GM19397 (cell line): ENCODE measurements around the gene MAD2L2.

Source experiments
- ATAC-seq: cut with Tn5 transposase; IDR thresholded peaks from one replicate; pipeline ENCODE4 v1.9.1; 2021; ENCODE audit warnings: mild to moderate bottlenecking, moderate library complexity; ENCODE audit not compliant: unreplicated experiment

The MAD2L2 gene

DNA sequence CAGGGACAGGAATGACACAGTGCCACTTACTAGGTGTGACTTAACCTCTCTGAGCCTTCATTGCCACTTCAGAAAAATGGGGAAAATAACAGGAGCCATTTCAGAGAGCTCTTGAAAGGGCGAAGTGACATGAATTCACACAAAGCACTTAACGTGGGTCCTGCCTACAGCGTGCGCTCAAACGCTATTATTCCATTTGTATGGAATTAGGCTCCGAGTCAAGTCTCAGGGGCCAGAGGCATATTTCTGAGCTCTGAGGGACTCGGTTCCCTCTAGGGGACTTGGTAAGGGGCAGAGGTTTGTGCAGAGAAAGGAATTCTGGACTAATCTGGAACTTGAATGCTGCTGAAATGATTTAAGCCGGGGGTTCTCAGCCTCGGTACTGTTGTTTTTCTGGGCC is 24.6 kb upstream of the MAD2L2 start:
- no peak for ATAC-seq

GRCh38 chr1:11704691-11705475 is 23.9 kb upstream of the MAD2L2 start:
- ATAC-seq = no peak

GRCh38 chr1:11704194-11704529 is 23.2 kb upstream of the MAD2L2 start:
- ATAC-seq = no peak

DNA sequence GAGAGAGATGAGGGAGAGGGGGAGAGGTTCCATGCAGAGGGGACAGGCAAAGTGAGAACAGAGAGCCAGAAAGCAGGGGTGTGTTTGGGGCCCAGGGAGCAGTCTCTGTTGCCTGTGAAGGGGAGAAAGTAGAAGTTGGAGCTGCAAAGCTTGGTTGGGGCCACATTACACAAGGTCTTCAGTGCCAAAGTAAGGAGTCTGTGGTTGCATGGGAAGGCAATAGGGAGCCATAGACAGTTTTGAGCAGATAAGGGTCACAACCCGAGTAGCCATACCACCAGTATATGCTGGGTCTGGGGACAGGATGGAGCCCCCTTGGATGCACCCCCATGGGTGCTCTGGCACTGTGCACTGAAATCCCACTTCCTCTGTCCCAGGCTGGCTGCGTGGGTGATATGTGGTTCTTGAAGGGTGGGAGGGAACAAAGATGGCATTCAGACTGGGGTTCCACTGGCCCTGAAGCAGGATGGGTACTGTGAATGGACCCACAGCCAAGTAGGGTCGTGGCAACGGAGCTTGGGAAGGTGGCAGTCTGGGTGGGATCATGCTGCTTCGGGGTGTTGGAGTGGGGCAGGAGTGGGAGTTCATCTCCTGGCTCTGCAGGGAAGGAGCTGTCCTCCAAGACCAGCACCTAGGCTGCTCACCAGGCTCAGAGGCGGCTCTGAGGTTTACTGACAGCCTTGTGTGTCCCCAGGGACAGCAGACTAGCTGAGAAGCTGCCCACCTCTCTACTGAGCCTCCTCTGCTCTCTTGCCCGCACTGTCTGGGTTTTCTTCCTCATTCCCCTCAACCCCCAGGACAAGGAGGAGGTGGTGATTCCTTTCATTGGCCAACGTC is 22.6 kb upstream of the MAD2L2 start:
- no peak for ATAC-seq

GRCh38 chr1:11701981-11702803 is 21.2 kb upstream of the MAD2L2 start:
- ATAC-seq = no peak

GRCh38 chr1:11701551-11701961 is 20.6 kb upstream of the MAD2L2 start:
- no peak for ATAC-seq

GRCh38 chr1:11700601-11701467 is 19.9 kb upstream of the MAD2L2 start:
- ATAC-seq = no peak

GRCh38 chr1:11697893-11698210 is 16.9 kb upstream of the MAD2L2 start:
- ATAC-seq = no peak

DNA sequence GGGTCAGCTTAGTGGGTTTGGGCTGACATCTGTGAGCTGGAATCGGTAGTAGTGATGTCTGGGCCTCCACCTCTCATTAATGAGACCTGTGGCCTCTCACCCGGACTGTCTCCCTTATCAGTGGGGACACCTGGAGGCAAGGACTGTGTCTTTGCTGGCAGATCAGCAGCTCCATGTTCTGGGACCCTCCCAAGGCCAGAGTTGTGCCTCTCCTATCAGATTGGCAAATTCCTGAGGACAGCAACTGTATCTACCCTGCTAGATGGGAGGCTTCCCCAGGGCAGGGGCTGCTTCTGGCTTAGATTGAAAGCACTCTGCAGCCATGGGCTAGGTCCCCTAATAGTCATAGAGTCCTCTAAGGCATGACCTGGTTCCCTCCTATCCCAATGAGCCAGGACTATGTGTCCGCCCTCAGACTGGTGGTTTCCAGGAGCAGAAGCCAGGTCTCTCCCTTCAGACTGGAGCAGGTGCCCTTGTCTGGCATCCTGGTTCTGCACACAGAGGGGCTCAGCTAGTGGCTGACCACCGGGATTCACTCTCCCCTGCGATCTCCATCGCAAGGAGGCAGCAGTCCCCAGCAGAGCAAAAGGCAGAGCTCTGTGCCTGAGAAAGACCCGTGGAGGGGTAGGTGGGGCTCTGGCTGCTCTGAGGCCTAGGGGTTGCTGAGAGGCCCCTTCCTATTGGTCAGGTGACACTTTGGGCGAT is 16.4 kb upstream of the MAD2L2 start:
- ATAC-seq = no peak

GRCh38 chr1:11695861-11696260 is 14.9 kb upstream of the MAD2L2 start:
- ATAC-seq = no peak

- ATAC-seq = no peak
These were observed 13.0 kb upstream of the MAD2L2 start for GRCh38 chr1:11693917-11694316.

GRCh38 chr1:11693024-11693590 is 12.2 kb upstream of the MAD2L2 start:
- ATAC-seq = no peak

DNA sequence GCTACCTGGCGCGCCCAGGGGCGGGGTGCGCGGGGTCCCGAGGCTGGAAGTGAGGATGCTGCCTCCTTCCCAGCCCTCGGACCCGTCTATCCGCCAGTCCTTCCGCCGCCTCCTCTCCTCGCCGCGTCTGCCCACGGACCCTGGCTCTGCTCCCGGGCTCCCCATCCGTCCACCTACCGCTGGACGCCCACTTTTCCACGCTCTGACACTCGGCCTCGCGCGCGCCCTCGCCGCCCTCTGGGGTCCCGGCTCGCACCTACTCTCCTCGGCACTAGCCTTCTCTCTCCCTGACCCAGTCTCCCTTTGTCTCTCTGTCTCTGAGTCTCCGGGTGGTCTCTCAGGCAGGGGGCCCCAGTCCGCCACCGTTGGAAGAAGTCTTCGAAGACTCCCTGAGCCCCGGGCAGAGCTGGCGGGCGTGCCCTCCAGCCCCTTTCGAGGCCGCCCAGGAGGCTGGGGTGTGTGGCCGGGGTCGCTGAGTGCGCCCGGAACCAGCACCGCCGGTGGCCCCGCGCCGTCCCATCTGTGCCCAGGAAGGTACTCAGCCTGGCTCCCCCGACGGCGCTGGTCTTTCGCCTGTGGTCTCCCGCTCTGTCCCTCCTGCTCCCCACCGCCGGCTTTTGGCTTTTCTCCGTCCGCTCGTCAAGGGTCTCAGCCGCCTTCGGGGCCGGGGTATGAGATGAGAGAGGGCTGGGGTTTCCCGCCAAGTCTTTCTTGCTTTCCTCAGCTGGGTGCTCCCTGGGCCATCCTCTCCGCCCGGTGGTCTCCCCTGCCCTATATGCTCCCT is 11.2 kb upstream of the MAD2L2 start:
- no peak for ATAC-seq

GRCh38 chr1:11691302-11691914 is 10.5 kb upstream of the MAD2L2 start, which contains the start of gene DRAXIN:
TSS of gene DRAXIN (plus strand) at chr1:11691710. CDS start at chr1:11706259, 14,549 bp downstream.
- no peak for ATAC-seq

DNA sequence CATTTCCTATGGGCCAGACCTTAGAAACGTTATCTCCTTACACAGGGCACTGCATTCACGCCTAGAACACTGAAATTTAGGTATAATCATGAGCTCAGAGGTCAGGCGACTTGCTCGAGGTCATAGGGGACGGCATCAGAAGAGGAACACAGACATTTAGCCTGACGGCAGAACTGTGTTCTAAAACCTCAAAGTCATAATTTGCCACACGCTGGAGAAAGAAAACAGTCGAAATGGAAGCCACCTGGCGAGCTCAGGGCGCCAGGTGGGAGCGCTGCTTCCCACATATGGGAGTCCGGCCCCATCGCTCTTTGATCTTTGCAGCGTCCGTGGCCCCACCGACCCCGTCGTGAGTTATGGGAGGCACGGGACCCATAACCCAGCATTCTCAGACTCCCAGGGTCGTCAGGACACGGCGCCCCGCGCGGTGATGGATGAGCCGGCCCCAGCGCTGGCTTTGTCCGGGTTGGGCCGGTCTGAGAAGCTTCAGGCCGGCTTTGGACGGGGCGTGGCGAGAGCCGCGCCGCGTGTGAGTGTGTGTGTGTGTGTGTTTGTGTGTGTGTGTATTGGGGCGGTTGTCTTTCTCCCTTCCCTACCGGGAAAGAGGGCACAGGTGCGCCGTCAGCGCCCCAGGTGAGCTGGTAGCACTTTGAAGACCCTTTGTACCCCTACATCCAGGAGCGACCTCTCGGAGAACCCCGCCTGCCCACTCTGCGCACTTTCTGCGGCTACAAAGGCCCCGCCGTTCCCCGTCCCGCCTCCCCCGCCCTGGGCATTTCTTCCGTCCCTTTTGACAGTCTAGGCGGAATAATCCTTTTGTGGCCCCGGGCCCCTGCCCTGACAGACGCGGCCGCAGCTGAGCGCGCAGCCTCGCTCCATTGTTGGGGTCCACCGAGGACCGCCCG is 9.7 kb upstream of the MAD2L2 start:
- ATAC-seq = no peak

GRCh38 chr1:11688506-11688905 is 7.6 kb upstream of the MAD2L2 start:
- no peak for ATAC-seq

DNA sequence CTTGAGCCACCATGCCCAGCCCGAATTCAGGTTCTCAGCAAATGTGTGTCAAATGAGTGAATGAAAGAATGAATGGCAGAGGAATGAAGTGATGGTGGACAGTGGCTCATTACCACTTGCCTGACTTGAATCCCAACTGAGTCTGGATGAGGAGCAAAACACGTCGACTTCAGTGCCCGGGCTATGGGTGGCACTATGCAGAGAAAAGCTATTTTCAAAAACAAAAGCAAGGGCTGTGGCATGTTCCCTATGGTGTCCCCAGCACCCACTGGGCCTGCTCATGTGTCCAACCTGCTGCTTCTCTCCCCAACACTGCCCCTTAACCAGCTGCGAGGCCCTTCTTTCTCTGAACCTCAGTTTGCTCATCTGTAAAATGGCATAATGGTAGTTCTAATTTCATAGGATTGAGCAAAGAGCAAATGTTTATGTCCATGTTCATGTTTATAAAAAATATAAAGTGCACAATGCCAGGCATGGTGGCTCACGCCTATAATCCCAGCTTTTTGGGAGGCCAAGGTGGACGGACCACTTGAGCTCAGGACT is 4.3 kb upstream of the MAD2L2 start:
- no peak for ATAC-seq
